CD4-positive, CD25-positive, alpha-beta regulatory T cell (primary cell): ENCODE measurements around the gene SIRT3. TPM values are rescaled to one million over a fixed set of nuclear protein-coding genes. Genes with fewer than 3 reads are reported as not detected.

Experiments used
- ATAC-seq, 2 donors: fragments of 150-1000 bp; cut with Tn5 transposase; one replicate each; pipeline ENCODE4 v1.10.0; 2021; ENCODE audit warnings: low read depth in 2 of 2, moderate number of reproducible peaks in 2 of 2, moderate library complexity in 1 of 2
- DNase-seq, 3 donors: peaks; one replicate each; pipeline versions ENCODE4 v3.0.0 to v3.0.0-alpha.2; 2012 to 2022; ENCODE audit warnings: mixed read lengths in 1 of 3
- H3K27ac ChIP-seq: one replicate; pipeline ENCODE4 v1.7.0; 2013; ENCODE audit warnings: mild to moderate bottlenecking, low read length; ENCODE audit not compliant: insufficient read depth, poor library complexity, severe bottlenecking
- H3K27me3 ChIP-seq: one replicate; pipeline ENCODE4 v1.7.0; 2013; ENCODE audit warnings: low read length; ENCODE audit not compliant: control insufficient read depth, insufficient read depth
- H3K36me3 ChIP-seq: one replicate; pipeline ENCODE4 v1.7.0; 2013; ENCODE audit warnings: mild to moderate bottlenecking, low read length, moderate library complexity; ENCODE audit not compliant: control insufficient read depth, insufficient read depth
- H3K4me1 ChIP-seq: 2 replicates; pipeline ENCODE4 v1.7.0; 2013; ENCODE audit warnings: mild to moderate bottlenecking, low read length; ENCODE audit not compliant: insufficient read depth, control insufficient read depth, poor library complexity, severe bottlenecking
- H3K4me3 ChIP-seq: one replicate; pipeline ENCODE4 v1.7.0; 2013; ENCODE audit warnings: low read depth, mild to moderate bottlenecking, low read length, moderate library complexity
- H3K9me3 ChIP-seq, 2 experiments: 1 replicate in 1 of 2; 2 replicates in 1 of 2; pipeline ENCODE4 v1.7.0; 2013; ENCODE audit warnings: low read length in 2 of 2, mild to moderate bottlenecking in 1 of 2, moderate library complexity in 1 of 2; ENCODE audit not compliant: control insufficient read depth in 2 of 2
- H3K27ac Mint-ChIP-seq, 3 donors: one replicate each; pipeline ENCODE4 v1.8.0; 2020 to 2022; ENCODE audit warnings: mild to moderate bottlenecking in 3 of 3, mixed read lengths in 3 of 3, moderate library complexity in 2 of 3
- H3K27me3 Mint-ChIP-seq: one replicate; pipeline ENCODE4 v1.8.0; 2022; ENCODE audit warnings: mild to moderate bottlenecking, mixed read lengths
- H3K36me3 Mint-ChIP-seq: one replicate; pipeline ENCODE4 v1.8.0; 2020; ENCODE audit warnings: mixed read lengths
- H3K4me1 Mint-ChIP-seq, 4 donors: one replicate each; pipeline ENCODE4 v1.8.0; 2020 to 2022; ENCODE audit warnings: mixed read lengths in 4 of 4, mild to moderate bottlenecking in 1 of 4
- H3K4me3 Mint-ChIP-seq, 4 donors: one replicate each; pipeline ENCODE4 v1.8.0; 2020 to 2022; ENCODE audit warnings: mild to moderate bottlenecking in 4 of 4, mixed read lengths in 4 of 4, moderate library complexity in 3 of 4
- H3K9me3 Mint-ChIP-seq, 7 donors: one replicate each; pipeline ENCODE4 v1.8.0; 2020 to 2022; ENCODE audit warnings: mixed read lengths in 7 of 7, mild to moderate bottlenecking in 3 of 7, moderate library complexity in 2 of 7
- polyA plus RNA-seq, 4 donors: library from polyadenylated mRNA; unstranded; fragments of 300-500 nt; fragmentation: Illumina TruSeq; gene quantifications; one replicate each; pipeline ENCODE4 v1.2.3, GENCODE V29; 2021
- total RNA-seq: library from RNA; stranded (reverse); gene quantifications from one replicate; pipeline ENCODE4 v1.2.3, GENCODE V29; 2022

SIRT3 gene
- total and polyA plus RNA-seq, 5 donors from 2014 or later, result 6.9 to 14.2 (median 11.6) TPM

DNA sequence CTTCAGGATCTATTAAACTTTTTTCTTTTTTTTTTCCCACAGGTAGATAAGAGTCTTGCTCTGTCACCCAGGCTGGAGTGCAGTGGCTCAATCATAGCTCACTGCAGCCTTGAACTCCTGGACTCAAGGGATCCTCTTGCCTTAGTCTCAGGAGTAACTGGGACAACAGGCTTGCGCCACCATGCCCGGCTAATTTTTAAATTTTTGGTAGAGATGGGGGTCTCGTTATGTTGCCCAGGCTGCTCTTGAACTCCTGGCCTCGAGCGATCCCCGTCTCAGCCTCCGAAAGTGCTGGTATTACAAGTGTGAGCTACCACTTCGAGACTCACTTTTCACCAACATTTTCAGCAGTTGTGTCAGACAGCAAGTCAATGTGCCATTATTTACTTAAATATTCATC is 962 bp downstream of the SIRT3 start:
- peak overlapping the region; percentile 84 to 96 (median 90) for H3K4me3 Mint-ChIP-seq
- ATAC-seq (no peak), DNase-seq (no peak)
- no peaks in the 10 kb centered on the region for H3K9me3 ChIP-seq
- no peaks in the 10 kb centered on the region for H3K27me3 Mint-ChIP-seq
- H3K36me3 ChIP-seq, result peaks cover 13% of the 10 kb centered on the region
- H3K4me1 Mint-ChIP-seq, result peaks cover 9 to 52% (median 24%) of the 10 kb centered on the region in 4 donors
- no peaks in the 10 kb centered on the region for H3K9me3 Mint-ChIP-seq
- peak overlapping the region; percentile 90 for H3K4me3 ChIP-seq
- H3K4me1 ChIP-seq, result peaks cover 25% of the 10 kb centered on the region
- H3K36me3 Mint-ChIP-seq, result peaks cover under 1% of the 10 kb centered on the region
- H3K27ac ChIP-seq, result peak overlapping the region; percentile 99
- peak overlapping the region in 2 of 3 donors; percentile 90 to 98 for H3K27ac Mint-ChIP-seq
- H3K27me3 ChIP-seq, result no peaks in the 10 kb centered on the region

DNA sequence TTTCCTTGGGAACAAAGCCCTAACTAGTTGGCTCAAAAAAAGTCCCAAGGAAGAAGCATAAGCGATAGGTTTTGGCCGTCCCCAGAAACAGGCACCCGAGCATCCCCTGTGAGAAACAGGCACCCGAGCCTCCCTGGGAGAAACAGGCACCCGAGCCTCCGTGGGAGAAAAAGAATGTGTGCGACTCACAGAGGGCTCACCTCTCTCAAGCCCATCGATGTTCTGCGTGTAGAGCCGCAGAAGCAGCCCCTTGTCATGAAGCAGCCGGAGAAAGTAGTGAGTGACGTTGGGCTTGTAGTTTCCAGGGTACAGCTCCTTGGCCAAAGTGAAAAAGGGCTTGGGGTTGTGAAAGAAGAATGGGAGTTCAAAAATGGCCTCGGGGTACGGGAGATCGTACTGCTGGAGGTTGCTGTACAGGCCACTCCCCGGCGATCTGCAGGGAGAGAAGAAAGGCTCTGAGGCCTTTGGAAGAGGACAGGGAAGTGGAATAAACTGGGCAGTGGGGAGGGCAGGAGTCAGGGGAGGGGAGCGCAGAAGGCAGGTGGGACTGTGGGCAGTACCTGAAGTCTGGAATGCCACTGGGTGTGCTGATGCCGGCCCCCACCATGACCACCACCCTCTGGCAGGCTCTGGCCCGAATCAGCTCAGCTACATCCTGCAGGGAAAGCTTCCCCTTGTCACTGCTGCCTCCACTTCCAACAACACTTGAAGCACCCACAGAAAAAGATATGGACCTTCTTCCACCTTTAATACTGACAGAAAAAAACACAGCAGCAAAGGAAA is 3.2 kb downstream of the SIRT3 start:
- H3K9me3 Mint-ChIP-seq, result no peaks in the 10 kb centered on the region
- peaks cover 8% of the 10 kb centered on the region for H3K36me3 Mint-ChIP-seq
- H3K4me1 ChIP-seq, result peaks cover 20% of the 10 kb centered on the region
- H3K4me3 ChIP-seq, result no peak overlapping the region
- H3K36me3 ChIP-seq, result peaks cover 3% of the 10 kb centered on the region
- peak overlapping the region in 3 of 4 donors; percentile 31 to 68 (median 63) for H3K4me3 Mint-ChIP-seq
- no peaks in the 10 kb centered on the region for H3K27me3 Mint-ChIP-seq
- H3K27me3 ChIP-seq, result no peaks in the 10 kb centered on the region
- peak overlapping the region in 1 of 3 donors; percentile 52 for H3K27ac Mint-ChIP-seq
- no peaks in the 10 kb centered on the region for H3K9me3 ChIP-seq
- no peak overlapping the region for H3K27ac ChIP-seq
- no peak for DNase-seq
- H3K4me1 Mint-ChIP-seq, result peaks cover 2 to 36% (median 14%) of the 10 kb centered on the region in 4 donors
- ATAC-seq, result no peak

- Histone ChIP-seq H3K9me3 (no peaks in the 10 kb centered on the region), H3K36me3 (peaks cover 3% of the 10 kb centered on the region), H3K4me3 (no peak overlapping the region), H3K4me1 (peaks cover 4% of the 10 kb centered on the region), H3K27me3 (no peaks in the 10 kb centered on the region), H3K27ac (no peak overlapping the region)
- H3K36me3 Mint-ChIP-seq, result peaks cover 12% of the 10 kb centered on the region
- no peaks in the 10 kb centered on the region for H3K9me3 Mint-ChIP-seq
- H3K4me1 Mint-ChIP-seq, result peaks cover 2 to 21% (median 13%) of the 10 kb centered on the region in 4 donors
- H3K27ac Mint-ChIP-seq, result peak overlapping the region in 1 of 3 donors; percentile 31
- no peak for DNase-seq
- no peak overlapping the region for H3K4me3 Mint-ChIP-seq
- H3K27me3 Mint-ChIP-seq, result no peaks in the 10 kb centered on the region
- ATAC-seq, result no peak
Observed at GRCh38 chr11:230431-230830, 5.7 kb downstream of the SIRT3 start.

DNA sequence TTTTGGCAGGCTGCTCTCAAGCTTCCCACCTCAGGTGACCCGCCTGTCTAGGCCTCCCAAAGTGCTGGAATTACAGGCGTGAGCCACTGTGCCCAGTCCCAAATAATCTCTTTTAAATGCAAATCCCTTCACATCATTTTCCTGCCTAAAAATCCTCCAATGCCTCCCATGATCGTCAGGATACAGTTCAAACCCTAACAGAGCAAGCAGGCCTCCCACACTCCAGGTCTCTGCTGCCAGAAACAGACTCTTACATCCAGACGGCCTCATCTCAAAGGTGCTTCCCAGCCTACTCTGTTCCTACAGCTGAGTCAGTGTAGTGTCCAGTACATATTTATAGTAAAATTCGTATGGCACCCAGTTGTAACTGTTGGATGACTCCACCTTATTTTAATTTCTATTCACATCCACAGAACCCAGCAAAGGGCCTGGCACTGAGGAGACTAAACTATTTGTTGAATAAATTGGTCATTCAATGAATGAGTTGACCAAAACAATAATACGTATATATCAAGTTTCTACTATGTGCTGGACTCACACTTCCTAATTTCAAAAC is 8.2 kb downstream of the SIRT3 start:
- no peaks in the 10 kb centered on the region for H3K9me3 ChIP-seq
- no peaks in the 10 kb centered on the region for H3K27me3 ChIP-seq
- Mint-ChIP-seq H3K27ac (no peak overlapping the region), H3K36me3 (peaks cover 15% of the 10 kb centered on the region), H3K4me3 (peak overlapping the region in 1 of 4 donors; percentile 42), H3K4me1 (peaks cover 0 to 17% (median 7%) of the 10 kb centered on the region in 4 donors), H3K27me3 (no peaks in the 10 kb centered on the region), H3K9me3 (no peaks in the 10 kb centered on the region)
- ATAC-seq (no peak), DNase-seq (no peak)
- no peaks in the 10 kb centered on the region for H3K4me1 ChIP-seq
- H3K4me3 ChIP-seq, result no peak overlapping the region
- H3K27ac ChIP-seq, result no peak overlapping the region
- peaks cover 3% of the 10 kb centered on the region for H3K36me3 ChIP-seq

DNA sequence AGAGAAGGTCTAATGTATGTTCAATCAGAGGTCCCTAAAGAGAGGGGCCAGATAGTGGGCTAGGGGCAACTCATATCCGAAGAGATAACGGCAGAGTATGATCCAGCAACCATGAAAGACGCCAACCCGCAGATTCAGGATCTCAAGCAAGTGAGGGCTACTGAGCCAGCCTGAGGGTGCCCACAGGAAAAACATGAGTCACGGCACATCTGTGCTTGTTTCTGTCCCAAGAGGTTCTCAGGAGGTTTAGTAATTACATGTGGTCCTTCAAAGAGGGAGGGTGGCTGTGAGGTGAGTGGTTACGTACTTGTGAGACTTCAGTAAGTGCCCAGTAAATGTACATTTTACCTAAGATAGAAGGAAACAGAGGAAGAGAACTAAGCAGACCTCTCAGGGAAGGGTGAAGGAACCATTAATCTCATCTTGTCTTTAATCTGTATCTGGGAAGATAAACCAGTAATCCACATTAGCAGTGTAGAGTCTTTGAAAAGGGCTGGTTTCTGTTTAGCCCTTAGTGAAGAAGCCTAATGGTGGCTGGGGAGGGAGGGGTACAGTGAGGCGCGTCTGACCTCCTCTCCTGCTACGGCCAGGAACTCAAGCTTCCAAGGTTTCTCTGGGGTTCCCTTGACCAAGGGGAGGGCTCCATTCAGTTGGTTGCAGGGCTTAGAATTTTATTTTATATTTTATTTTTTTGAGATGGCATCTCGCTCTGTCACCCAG is 10.2 kb downstream of the SIRT3 start:
- ATAC-seq (no peak), DNase-seq (no peak)
- Histone ChIP-seq H3K9me3 (no peaks in the 10 kb centered on the region), H3K27me3 (no peaks in the 10 kb centered on the region), H3K27ac (no peak overlapping the region), H3K36me3 (no peaks in the 10 kb centered on the region), H3K4me1 (no peaks in the 10 kb centered on the region), H3K4me3 (no peak overlapping the region)
- Mint-ChIP-seq H3K4me3 (peak overlapping the region in 1 of 4 donors; percentile 32), H3K27ac (no peak overlapping the region), H3K9me3 (no peaks in the 10 kb centered on the region), H3K27me3 (no peaks in the 10 kb centered on the region), H3K4me1 (peaks cover 0 to 17% (median 7%) of the 10 kb centered on the region in 4 donors), H3K36me3 (peaks cover 22% of the 10 kb centered on the region)

DNA sequence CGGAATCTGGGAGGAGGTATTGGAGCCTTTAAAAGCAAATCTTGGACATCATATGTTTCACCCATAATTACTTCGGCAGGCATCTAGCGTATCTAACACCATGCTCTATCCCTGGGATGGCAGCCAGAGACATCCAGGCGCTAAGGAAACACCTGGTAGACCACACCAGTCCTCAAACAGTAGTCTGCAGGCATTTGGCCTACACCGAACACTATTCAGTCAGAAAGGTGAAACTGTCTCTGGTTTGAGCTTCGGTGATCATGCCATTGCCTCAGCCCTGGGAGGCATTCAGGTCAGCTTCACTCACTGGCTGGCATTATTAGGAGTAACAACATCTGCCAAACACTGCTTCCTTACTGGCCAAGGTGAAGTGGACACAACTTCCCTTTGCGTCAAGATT is 11.7 kb downstream of the SIRT3 start:
- DNase-seq (no peak), ATAC-seq (no peak)
- Histone ChIP-seq H3K27ac (no peak overlapping the region), H3K4me3 (no peak overlapping the region), H3K36me3 (no peaks in the 10 kb centered on the region), H3K27me3 (no peaks in the 10 kb centered on the region), H3K9me3 (no peaks in the 10 kb centered on the region), H3K4me1 (no peaks in the 10 kb centered on the region)
- no peak overlapping the region for H3K4me3 Mint-ChIP-seq
- no peaks in the 10 kb centered on the region for H3K27me3 Mint-ChIP-seq
- no peak overlapping the region for H3K27ac Mint-ChIP-seq
- H3K4me1 Mint-ChIP-seq, result peaks cover 0 to 14% (median 5%) of the 10 kb centered on the region in 4 donors
- peaks cover 22% of the 10 kb centered on the region for H3K36me3 Mint-ChIP-seq
- H3K9me3 Mint-ChIP-seq, result no peaks in the 10 kb centered on the region

- Histone ChIP-seq H3K9me3 (no peaks in the 10 kb centered on the region), H3K27me3 (no peaks in the 10 kb centered on the region), H3K4me1 (no peaks in the 10 kb centered on the region), H3K36me3 (no peaks in the 10 kb centered on the region), H3K4me3 (no peak overlapping the region), H3K27ac (no peak overlapping the region)
- H3K4me3 Mint-ChIP-seq, result no peak overlapping the region
- H3K9me3 Mint-ChIP-seq, result no peaks in the 10 kb centered on the region
- no peak for DNase-seq
- H3K27ac Mint-ChIP-seq, result no peak overlapping the region
- H3K36me3 Mint-ChIP-seq, result peaks cover 18% of the 10 kb centered on the region
- peaks cover 0 to 14% (median 5%) of the 10 kb centered on the region in 4 donors for H3K4me1 Mint-ChIP-seq
- H3K27me3 Mint-ChIP-seq, result no peaks in the 10 kb centered on the region
- ATAC-seq, result no peak
Observed at GRCh38 chr11:223884-224283, 12.3 kb downstream of the SIRT3 start.
